ENCODE data around the gene KRTAP10-11.
"Not testable (repeated sequence)": the region's sequence is repeated elsewhere in the genome, so short reads cannot be mapped to it uniquely, and the experiment has no call there.

The KRTAP10-11 gene

DNA sequence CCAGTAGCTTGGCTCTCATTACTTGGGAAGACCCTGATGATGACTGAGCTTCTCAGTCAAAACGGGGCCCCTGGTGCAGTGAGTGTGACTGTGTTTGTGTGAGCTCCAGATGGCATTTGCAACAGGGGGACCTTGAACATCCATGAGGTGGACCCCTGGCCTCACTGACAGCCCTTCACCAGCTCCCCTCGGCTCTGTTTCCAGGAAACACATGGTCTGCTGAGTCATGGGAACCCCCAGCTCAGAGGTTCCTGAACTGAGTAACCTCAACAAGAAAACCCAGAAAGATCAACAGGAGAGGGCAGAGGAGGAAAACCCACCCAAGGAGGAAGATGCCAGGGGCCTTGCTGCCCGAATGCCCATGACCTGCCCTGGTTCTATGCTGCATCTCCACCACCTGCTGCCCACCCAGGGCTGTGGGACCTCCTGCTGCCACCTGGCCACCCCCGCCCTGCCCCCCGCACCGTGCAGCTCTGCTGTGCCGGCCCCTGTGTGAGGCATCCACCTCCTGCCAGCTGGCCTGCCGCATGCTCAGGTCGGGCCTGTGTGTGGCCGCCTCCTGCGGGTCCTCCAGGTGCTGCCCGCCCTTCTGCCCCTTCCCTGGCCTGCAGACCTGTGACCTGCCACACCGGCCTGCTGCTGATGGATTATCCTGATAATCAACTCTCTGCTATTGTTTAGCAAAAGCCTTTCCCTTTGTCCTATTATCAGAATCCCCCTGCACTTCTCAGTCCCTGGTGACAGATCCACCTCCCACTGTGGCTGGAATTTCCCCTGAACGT, 40.0 kb downstream of the KRTAP10-11 start:
- H3K4me3 ChIP-seq (ENCODE audit: low read depth, low read length), result no peak overlapping the region
- DNase-seq (ENCODE audit: low read depth), result no peak
- TF ChIP-seq, protein P1, sequence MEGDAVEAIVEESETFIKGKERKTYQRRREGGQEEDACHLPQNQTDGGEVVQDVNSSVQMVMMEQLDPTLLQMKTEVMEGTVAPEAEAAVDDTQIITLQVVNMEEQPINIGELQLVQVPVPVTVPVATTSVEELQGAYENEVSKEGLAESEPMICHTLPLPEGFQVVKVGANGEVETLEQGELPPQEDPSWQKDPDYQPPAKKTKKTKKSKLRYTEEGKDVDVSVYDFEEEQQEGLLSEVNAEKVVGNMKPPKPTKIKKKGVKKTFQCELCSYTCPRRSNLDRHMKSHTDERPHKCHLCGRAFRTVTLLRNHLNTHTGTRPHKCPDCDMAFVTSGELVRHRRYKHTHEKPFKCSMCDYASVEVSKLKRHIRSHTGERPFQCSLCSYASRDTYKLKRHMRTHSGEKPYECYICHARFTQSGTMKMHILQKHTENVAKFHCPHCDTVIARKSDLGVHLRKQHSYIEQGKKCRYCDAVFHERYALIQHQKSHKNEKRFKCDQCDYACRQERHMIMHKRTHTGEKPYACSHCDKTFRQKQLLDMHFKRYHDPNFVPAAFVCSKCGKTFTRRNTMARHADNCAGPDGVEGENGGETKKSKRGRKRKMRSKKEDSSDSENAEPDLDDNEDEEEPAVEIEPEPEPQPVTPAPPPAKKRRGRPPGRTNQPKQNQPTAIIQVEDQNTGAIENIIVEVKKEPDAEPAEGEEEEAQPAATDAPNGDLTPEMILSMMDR (IDR thresholded peaks at IDR 0.05; ENCODE audit: low read depth, low read length, missing control alignments), result no peak

DNA sequence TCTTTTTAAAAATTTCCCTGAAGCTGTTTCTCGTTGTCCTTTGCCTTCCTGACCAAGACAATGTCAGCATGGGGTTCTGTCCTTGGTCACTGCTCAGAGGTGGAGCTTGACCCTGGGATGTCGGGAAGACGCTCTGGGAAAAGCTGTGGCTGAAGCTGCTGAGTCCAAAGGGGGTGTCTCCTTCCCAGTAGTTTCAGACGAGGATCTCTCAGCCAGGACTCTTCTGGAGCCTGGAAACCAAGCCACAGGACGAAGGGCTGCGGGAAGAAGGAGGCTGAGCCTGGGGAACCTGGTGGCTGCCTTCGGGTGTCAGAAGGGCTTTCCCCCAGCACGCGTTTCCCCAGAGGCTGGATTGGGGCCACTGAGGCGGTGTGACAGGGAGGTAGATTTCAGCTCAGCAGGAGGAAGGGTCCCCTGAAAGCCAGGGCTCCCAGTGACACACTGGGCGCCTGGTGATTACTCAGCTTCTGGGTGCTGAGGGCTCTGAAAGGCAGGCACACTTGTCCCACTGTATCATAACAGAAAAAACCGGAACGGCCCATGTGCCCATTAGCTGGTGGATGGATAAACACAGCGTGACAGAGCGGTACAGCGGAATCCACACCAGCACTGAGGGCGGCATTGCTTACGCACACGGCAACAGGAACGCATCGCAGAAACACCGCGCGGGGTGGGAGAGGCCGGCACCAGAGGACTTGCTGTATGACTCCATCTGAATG, 40.8 kb downstream of the KRTAP10-11 start:
- TF ChIP-seq, protein P1 (IDR thresholded peaks at IDR 0.05; ENCODE audit: low read depth, low read length, missing control alignments), result no peak
- no peak for DNase-seq (ENCODE audit: low read depth)
- no peak overlapping the region for H3K4me3 ChIP-seq (ENCODE audit: low read depth, low read length)

DNA sequence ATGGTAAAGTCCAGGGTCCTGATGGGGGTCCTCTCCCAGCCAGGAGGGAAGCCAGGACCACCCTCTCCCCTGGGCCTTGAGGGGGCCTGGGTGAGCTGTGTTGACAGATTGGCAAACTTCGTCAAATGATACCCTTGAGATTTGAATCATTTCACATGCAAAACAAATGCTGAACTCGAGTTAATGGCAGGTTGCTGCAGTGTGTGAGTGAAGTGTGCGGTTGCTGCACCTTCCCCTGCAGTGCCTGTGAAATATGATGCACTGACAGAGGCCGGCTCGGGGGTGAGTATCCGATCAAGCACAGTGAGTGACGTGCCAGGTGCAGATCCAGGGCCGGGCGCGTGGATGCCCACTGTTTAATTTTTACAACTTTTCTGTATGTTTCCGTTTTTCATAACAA, 41.5 kb downstream of the KRTAP10-11 start:
- no peak overlapping the region for H3K4me3 ChIP-seq (ENCODE audit: low read depth, low read length)
- no peak for DNase-seq (ENCODE audit: low read depth)
- TF ChIP-seq, protein P1 (IDR thresholded peaks at IDR 0.05; ENCODE audit: low read depth, low read length, missing control alignments), result no peak

DNA sequence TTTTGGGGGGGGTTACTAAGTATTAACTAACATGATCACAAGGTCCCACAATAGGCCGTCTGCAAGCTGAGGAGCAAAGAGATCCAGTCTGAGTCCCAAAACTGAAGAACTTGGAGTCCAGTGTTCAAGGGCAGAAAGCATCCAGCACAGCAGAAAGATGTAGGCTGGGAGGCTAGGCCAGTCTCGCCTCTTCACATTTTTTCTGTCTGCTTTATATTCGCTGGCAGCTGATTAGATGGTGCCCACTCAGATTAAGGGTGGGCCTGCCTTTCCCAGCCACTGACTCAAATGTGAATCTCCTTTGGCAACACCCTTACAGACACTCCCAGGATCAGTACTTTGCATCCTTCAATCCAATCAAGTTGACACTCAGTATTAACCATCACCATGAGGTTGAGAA, 43.5 kb downstream of the KRTAP10-11 start:
- DNase-seq (ENCODE audit: low read depth); H3K4me3 ChIP-seq (ENCODE audit: low read depth, low read length): not testable (repeated sequence)

DNA sequence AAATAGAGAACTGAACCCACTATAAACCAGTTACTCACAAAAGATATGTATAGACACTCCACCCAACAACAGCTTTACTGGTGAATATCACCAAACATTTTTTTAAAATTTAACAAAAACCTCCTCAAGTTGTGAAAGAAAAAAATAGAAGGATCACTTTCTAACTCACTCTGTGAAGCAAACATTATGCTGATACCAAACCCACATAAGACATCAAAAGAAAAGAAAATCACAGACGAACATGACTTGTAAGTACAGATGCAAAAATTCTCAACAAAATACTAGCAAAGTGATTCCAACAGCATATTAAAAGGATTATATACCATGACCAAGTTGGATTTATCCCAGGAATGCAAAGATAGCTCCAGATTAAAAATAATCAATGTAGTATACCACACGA, 45.5 kb downstream of the KRTAP10-11 start:
- TF ChIP-seq, protein P1 (IDR thresholded peaks at IDR 0.05; ENCODE audit: low read depth, low read length, missing control alignments), result no peak
- no peak overlapping the region for H3K4me3 ChIP-seq (ENCODE audit: low read depth, low read length)
- no peak for DNase-seq (ENCODE audit: low read depth)

DNA sequence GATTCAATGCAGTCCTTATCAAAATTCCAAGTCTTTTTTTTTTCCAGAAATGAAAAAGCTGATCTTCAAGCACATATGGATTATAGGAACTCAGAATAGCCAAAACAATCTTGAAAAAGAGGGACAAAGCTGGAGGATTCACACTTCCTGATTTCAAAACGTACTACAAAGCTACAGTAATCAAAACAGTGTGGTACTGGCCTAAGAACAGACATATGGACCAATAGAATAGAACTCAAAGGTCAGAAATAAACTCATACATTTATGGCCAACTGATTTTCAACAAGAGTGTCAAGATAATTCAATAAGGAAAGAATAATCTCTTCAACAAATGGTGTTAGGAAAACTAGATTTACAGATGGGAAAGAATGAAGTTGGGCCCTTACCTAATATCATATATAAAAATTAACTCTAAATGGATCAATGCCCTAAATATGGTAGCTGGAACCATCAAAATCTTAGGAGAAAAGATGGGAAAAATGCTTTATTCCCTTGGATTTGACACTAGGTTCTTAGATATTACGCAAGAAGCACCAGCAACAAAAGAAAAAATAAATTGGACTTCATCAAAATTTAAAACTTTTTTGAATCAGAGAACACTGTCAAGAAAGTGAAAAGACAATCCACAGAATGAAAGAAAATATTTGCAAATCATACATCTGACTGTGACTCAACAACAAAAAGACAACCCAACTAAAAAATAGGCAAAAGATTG, 46.7 kb downstream of the KRTAP10-11 start:
- no peak overlapping the region for H3K4me3 ChIP-seq (ENCODE audit: low read depth, low read length)
- DNase-seq (ENCODE audit: low read depth), result no peak
- TF ChIP-seq, protein P1 (IDR thresholded peaks at IDR 0.05; ENCODE audit: low read depth, low read length, missing control alignments), result no peak

DNA sequence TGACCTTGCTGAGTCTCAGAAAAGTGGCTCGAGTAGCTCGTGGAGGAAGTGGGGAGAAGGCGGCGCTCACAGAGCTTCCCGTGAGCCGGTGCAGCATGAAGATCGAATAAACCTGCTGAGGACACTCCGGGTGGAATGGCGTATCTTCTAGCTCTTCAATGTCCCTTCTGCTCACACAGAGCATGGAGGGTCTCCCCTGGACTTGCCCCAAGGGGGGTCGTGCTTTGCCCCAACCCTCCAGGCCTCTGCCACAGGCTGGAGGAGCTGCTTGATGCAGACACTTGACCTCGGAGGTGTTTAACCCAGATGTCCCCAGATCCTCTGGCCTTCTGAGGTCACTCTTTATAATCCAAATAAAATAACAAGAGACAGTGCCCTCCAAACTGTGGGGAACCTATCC, 48.6 kb downstream of the KRTAP10-11 start:
- TF ChIP-seq, protein P1 (IDR thresholded peaks at IDR 0.05; ENCODE audit: low read depth, low read length, missing control alignments), result no peak
- DNase-seq (ENCODE audit: low read depth), result no peak

More for the DNA sequence above, 48.6 kb downstream of the KRTAP10-11 start:
- H3K4me3 ChIP-seq (ENCODE audit: low read depth, low read length), result no peak overlapping the region
